RWPE1 (cell line): ENCODE measurements around the gene PREP.

Experiments
- CTCF ChIA-PET: fragments of 350-600 bp; sonication (Branson Sonifier 250); formaldehyde crosslinking; extraction: SDS; loops from one replicate; lab custom pipeline; 2021; lab: Yijun Ruan, JAX
- POLR2A ChIA-PET: fragments of 400-600 bp; formaldehyde crosslinking; extraction: SDS; loops from one replicate; lab custom pipeline; 2020; ENCODE audit warnings: antibody characterized with exemption; ENCODE audit not compliant: low non-redundant PET; lab: Yijun Ruan, JAX
- DNase-seq: peaks from one replicate; pipeline ENCODE4 v3.0.0; 2012; ENCODE audit warnings: low spot score
- H3K27ac ChIP-seq: fragments of 450-650 bp; 2 replicates; pipeline ENCODE4 v1.5.1; 2017
- TF ChIP-seq, protein P1 (sequence below): fragments of 450-650 bp; conservative IDR thresholded peaks from 2 replicates; pipeline ENCODE4 v1.5.1; 2017; ENCODE audit warnings: low read depth, mild to moderate bottlenecking

Gene PREP

DNA sequence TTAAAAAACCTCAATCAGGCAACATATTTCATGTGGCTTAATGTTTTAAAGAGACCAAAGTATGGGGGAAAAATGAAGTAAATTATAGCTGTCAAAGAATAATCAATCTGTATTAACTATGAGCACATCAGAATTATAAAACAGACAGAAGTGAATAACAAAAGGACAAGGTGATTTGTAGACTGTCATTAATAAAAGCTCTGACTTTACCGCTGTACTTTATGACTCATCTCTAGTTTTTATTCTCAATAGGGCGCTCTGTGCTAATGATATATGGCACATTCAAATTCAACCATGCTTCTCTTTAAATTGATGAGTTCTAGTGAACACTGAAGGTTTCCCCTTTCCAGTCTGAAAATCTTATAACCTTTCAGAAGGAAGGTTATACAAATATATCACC lies 72.0 kb downstream of the PREP start:
- CTCF ChIA-PET: no interaction called here
- POLR2A ChIA-PET: no interaction called here
- TF ChIP-seq, protein P1, sequence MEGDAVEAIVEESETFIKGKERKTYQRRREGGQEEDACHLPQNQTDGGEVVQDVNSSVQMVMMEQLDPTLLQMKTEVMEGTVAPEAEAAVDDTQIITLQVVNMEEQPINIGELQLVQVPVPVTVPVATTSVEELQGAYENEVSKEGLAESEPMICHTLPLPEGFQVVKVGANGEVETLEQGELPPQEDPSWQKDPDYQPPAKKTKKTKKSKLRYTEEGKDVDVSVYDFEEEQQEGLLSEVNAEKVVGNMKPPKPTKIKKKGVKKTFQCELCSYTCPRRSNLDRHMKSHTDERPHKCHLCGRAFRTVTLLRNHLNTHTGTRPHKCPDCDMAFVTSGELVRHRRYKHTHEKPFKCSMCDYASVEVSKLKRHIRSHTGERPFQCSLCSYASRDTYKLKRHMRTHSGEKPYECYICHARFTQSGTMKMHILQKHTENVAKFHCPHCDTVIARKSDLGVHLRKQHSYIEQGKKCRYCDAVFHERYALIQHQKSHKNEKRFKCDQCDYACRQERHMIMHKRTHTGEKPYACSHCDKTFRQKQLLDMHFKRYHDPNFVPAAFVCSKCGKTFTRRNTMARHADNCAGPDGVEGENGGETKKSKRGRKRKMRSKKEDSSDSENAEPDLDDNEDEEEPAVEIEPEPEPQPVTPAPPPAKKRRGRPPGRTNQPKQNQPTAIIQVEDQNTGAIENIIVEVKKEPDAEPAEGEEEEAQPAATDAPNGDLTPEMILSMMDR: no peak
- no peak overlapping the region for H3K27ac ChIP-seq
- DNase-seq: no peak

DNA sequence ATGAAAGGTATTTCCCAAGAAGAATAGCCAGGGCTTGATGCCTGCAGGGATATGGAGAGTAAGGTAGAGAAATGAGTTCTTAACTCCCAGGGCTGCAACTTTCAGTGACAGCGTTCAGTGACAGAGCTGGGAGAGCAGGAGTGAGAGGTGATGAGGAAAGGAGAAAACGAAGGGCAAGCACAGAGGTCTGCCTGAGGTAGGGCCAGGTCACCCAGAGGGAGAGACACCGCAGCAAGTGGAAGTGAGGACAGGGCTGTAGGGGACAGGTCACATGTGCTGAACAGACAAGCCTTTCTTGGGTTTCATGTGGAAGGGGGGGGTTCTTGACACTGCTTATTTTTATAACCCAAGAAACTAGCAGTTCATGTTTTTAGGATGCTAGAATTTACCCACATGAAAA lies 72.5 kb downstream of the PREP start:
- TF ChIP-seq, protein P1: no peak
- ChIA-PET POLR2A (no interaction called here), CTCF (no interaction called here)

DNA sequence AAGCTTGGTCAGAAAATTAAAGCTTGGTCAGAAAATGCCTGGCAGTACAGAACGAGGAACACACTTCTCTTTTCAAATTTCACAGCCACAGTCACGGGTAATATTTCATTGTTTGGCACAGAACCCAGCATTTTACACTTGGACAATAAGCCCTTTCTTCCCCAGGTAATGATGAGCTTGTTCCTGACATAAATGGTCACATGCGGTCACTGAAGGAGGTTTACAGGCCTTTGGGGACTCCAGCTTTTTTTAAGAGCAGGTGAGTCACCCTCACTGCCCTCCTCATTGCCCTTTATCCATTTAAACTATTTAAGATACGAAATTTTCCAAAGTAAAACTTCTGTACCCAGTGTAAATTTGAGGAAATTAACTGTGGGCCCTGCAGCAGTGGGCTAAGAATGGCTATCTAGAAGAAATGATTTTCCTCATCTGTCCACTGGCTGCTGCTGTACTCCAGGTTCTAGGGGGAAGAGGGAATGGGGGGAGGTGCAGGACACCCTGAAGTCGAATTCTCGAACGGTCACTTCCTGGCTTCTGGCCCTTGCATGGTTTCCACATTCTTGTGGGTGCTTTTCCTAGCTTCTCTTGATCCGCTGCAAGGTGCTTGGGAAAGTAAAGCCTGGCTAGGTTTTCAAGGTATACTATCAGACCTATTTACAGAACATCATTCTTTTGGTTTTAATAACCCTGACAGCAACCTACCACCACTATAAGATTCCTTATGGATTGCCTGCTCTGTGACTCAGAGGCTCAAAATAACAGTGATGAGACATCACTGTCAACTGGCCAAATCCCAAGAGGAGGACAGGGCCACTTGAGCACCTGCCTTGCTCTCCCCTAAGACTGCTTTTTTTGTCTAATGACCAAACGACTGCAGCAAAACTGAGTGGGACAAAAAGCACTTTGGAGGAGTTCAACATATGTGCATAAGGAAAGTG lies 75.8 kb downstream of the PREP start:
- TF ChIP-seq, protein P1: no peak
- peak overlapping the region; percentile 29; the same call in 1 of the 2 replicates for H3K27ac ChIP-seq
- peak; percentile 71 for DNase-seq
- POLR2A ChIA-PET: no interaction called here
- CTCF ChIA-PET: interaction anchor here (0.6 kb wide), 2 partner anchors 844 to 1495 kb away, joined by 3 to 5 read pairs; no protein-coding TSS in a partner anchor

More for the DNA sequence above, 72.5 kb downstream of the PREP start:
- DNase-seq: no peak
- no peak overlapping the region for H3K27ac ChIP-seq

DNA sequence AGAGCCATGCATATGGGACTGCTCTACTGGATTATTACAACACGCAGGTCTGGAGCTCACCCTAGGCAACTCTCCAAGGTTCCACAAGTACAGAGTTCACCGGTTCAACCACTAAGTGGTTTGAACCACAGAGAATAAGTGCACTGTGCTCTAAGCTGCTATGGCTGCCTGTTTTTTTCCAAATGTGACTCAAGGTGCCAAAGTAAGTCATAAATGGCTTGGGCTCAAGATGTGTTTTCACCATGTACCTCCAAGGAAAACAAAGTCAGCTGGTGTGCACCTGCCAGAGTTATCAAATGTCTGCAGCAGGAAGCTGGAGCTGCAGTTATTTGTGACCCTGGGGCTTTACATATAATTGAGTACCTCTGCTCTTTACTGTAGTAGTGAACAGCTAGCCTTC lies 76.7 kb downstream of the PREP start:
- DNase-seq: no peak
- H3K27ac ChIP-seq: no peak overlapping the region
- TF ChIP-seq, protein P1: no peak
- ChIA-PET POLR2A (no interaction called here), CTCF (interaction anchor here (0.6 kb wide), 2 partner anchors 843 to 1495 kb away, joined by 3 to 5 read pairs; no protein-coding TSS in a partner anchor)

DNA sequence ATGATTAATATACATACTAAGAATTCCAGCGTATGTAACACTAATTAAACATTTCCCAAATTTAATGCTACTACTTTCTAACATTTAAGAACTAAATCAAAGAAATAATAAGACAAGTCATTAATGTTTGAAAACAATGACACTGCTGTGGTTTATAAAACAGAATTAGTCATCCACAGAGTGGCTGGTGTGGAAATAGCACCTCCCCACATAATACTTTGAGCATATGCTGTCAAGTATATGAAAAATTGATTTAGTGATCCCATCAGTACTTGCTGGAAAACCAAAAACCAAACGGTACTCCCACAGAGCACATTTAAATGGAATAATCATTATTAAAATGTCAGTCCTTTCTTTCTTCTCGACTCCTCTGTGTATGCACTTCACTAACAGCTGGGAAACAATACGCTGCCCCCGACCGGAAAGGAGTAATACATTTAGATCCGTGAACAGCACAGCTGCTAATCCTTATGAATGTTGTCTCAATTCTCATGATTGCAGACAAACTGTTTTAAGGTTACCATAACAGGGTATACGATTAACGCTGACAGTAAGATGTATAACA lies 78.4 kb downstream of the PREP start:
- POLR2A ChIA-PET: no interaction called here
- TF ChIP-seq, protein P1: no peak
- CTCF ChIA-PET: interaction anchor here (0.5 kb wide), 1 partner anchor 179 kb away, joined by 3 read pairs; no protein-coding TSS in a partner anchor
- H3K27ac ChIP-seq: no peak overlapping the region
- no peak for DNase-seq

DNA sequence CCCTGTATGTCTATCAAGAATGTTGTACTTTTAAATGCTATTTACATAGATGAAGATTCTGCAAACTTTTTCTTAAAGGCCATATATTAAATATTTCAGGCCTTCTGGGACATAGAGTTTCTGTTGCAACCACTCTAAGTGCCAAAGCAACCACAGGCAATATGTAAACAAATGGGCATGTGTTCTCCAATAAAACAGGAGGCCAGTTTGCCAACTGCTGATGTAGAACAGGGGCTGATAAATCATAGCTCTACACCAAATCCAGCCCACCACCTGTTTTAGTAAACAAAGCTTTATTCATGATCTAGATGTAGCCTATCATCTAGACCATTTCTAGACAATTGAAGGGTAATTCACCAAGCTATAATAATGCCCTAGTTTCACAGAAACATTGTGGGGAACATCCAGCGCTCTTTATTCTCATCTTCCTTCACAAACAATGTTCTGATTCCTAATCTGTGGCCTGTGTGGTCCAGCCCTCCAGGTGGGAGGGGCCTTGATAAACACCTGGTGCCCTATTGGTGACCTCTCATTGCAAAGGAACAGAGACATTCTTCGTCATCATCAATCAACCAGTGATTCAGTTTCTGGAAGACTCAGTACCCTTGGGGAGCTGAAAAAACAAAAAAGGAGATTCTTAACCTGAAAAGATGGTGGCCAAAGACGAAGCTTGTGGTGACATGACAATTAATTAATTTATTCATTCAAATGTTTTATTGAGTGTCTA lies 80.2 kb downstream of the PREP start:
- CTCF ChIA-PET: interaction anchor here (0.6 kb wide), 1 partner anchor 513 kb away, joined by 3 read pairs; no protein-coding TSS in a partner anchor
- POLR2A ChIA-PET: no interaction called here
- no peak for DNase-seq
- TF ChIP-seq, protein P1: no peak
- H3K27ac ChIP-seq: no peak overlapping the region
